Inflammatory macrophage treated with lipopolysaccharide for 4 hours (primary cell): Measurements from ENCODE around the gene PRKCZ.
"Not testable (repeated sequence)": the region's sequence is repeated elsewhere in the genome, so short reads cannot be mapped to it uniquely, and the experiment has no call there.

Source experiments
- DNase-seq: peaks from one replicate; pipeline ENCODE4 v3.0.0-alpha.2; 2020

The PRKCZ gene

GRCh38 chr1:2090216-2090890, 40.1 kb downstream of the PRKCZ start:
- DNase-seq: no peak

GRCh38 chr1:2091611-2092604, 41.7 kb downstream of the PRKCZ start:
- peak; percentile 42 for DNase-seq

GRCh38 chr1:2093055-2093454, 42.8 kb downstream of the PRKCZ start:
- no peak for DNase-seq

GRCh38 chr1:2093636-2094035, 43.4 kb downstream of the PRKCZ start:
- DNase-seq: no peak

- not testable (repeated sequence) for DNase-seq
Measured at GRCh38 chr1:2094269-2095158, 44.3 kb downstream of the PRKCZ start.

- DNase-seq: no peak
Measured at GRCh38 chr1:2095394-2095793, 45.2 kb downstream of the PRKCZ start.

GRCh38 chr1:2095981-2096736, 45.9 kb downstream of the PRKCZ start:
- DNase-seq: no peak

- no peak for DNase-seq
Measured at GRCh38 chr1:2097386-2098300, 47.4 kb downstream of the PRKCZ start.

- no peak for DNase-seq
Measured at GRCh38 chr1:2098301-2098698, 48.1 kb downstream of the PRKCZ start.

- no peak for DNase-seq
Measured at GRCh38 chr1:2098839-2099785, 48.9 kb downstream of the PRKCZ start.

- no peak for DNase-seq
Measured at GRCh38 chr1:2099886-2100779, 49.9 kb downstream of the PRKCZ start.

GRCh38 chr1:2100780-2101108, 50.5 kb downstream of the PRKCZ start:
- no peak for DNase-seq

- no peak for DNase-seq
Measured at GRCh38 chr1:2101531-2101930, 51.3 kb downstream of the PRKCZ start.

- DNase-seq: no peak
Measured at GRCh38 chr1:2101946-2102345, 51.7 kb downstream of the PRKCZ start.

- DNase-seq: no peak
Measured at GRCh38 chr1:2102753-2103152, 52.5 kb downstream of the PRKCZ start.

GRCh38 chr1:2103266-2103900, 53.2 kb downstream of the PRKCZ start:
- no peak for DNase-seq

- no peak for DNase-seq
Measured at GRCh38 chr1:2103901-2104590, 53.8 kb downstream of the PRKCZ start.
